ENCODE results near the gene RGS9. TPM values are rescaled to one million over a fixed set of nuclear protein-coding genes. Genes with fewer than 3 reads are reported as not detected.

RGS9 gene
- total and polyA plus RNA-seq, 2 of the 13 experiments (the other 11 are each of a cell fraction or from before 2014, with no cell fraction given), result 0.44 to 0.74 TPM

GRCh38 chr17:65231662-65232335 is 94.6 kb downstream of the RGS9 start (continued):
- TF ChIP-seq CBX2 (IDR thresholded peaks at IDR 0.05; ENCODE audit: low read depth, low read length) (no peak), CBX2 (CRISPR knock-in tag; IDR thresholded peaks at IDR 0.05; ENCODE audit: low read depth) (no peak), NCOA2 (CRISPR knock-in tag; IDR thresholded peaks at IDR 0.05) (no peak), ZNF543 (CRISPR knock-in tag; IDR thresholded peaks at IDR 0.05) (no peak), ZEB1 (IDR thresholded peaks at IDR 0.05; ENCODE audit: insufficient replicate concordance, low read depth) (no peak), RARG (CRISPR knock-in tag; IDR thresholded peaks at IDR 0.05; ENCODE audit: low read depth) (no peak), ZNF605 (CRISPR knock-in tag; IDR thresholded peaks at IDR 0.05) (no peak), ZNF484 (CRISPR knock-in tag; IDR thresholded peaks at IDR 0.05; ENCODE audit: borderline replicate concordance, low read depth) (no peak), HNF1B (CRISPR knock-in tag; IDR thresholded peaks at IDR 0.05) (0 out of 2 replicates have a peak, but pooled peaks have one; percentile 15), MTA3 (CRISPR knock-in tag; IDR thresholded peaks at IDR 0.05) (no peak), THYN1 (CRISPR knock-in tag; IDR thresholded peaks at IDR 0.05; ENCODE audit: borderline replicate concordance, low read depth) (no peak), GATA4 (IDR thresholded peaks at IDR 0.05; ENCODE audit: borderline replicate concordance, low read depth) (no peak), FIP1L1 (IDR thresholded peaks at IDR 0.05; ENCODE audit: borderline replicate concordance, insufficient read depth, low read depth, low read length) (no peak), ZNF629 (CRISPR knock-in tag; conservative IDR thresholded peaks at IDR 0.05) (no peak), ZBTB46 (CRISPR knock-in tag; IDR thresholded peaks at IDR 0.05; ENCODE audit: borderline replicate concordance) (no peak), MAZ (IDR thresholded peaks at IDR 0.05; ENCODE audit: borderline replicate concordance, low read depth, low read length) (no peak), MAZ (CRISPR knock-in tag; IDR thresholded peaks at IDR 0.05; ENCODE audit: low read depth) (0 out of 2 replicates have a peak, but pooled peaks have one; percentile 41), ZNF546 (CRISPR knock-in tag; conservative IDR thresholded peaks at IDR 0.05) (no peak), FOXP4 (CRISPR knock-in tag; IDR thresholded peaks at IDR 0.05) (no peak), ZNF570 (CRISPR knock-in tag; IDR thresholded peaks at IDR 0.05; ENCODE audit: borderline replicate concordance) (no peak), KDM5B (CRISPR knock-in tag; IDR thresholded peaks at IDR 0.05; ENCODE audit: borderline replicate concordance) (0 out of 2 replicates have a peak, but pooled peaks have one; percentile 20), STAG1 (CRISPR knock-in tag; IDR thresholded peaks at IDR 0.05) (peak; percentile 96), XRCC5 (optimal IDR thresholded peaks at IDR 0.05; ENCODE audit: low read length) (peak; percentile 68), KLF16 (CRISPR knock-in tag; IDR thresholded peaks at IDR 0.05) (no peak)
- TF ChIP-seq, protein P1, sequence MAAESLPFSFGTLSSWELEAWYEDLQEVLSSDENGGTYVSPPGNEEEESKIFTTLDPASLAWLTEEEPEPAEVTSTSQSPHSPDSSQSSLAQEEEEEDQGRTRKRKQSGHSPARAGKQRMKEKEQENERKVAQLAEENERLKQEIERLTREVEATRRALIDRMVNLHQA (CRISPR knock-in tag; IDR thresholded peaks at IDR 0.05), result no peak

Measured in HepG2 (cell line).